SU-DHL-6 (cell line): Measurements from ENCODE around the gene CCDC61.

ENCODE experiments used
- CTCF ChIP-seq: fragments of 200-600 bp; sonication (generic); IDR thresholded peaks from one replicate; pipeline ENCODE4 v1.5.1; 2017; ENCODE audit warnings: antibody characterized with exemption, mild to moderate bottlenecking, low read length, moderate library complexity; ENCODE audit not compliant: insufficient read depth, poor library complexity, severe bottlenecking
- EZH2phosphoT487 ChIP-seq: fragments of 200-600 bp; sonication (generic), shearing (Covaris generic); conservative IDR thresholded peaks from 2 replicates; pipeline ENCODE4 v1.6.1; 2018; ENCODE audit warnings: mild to moderate bottlenecking, antibody characterized with exemption, low read length, moderate library complexity, mixed read lengths

GRCh38 chr19:46058778-46059177 is 63.5 kb downstream of the CCDC61 start:
- TF ChIP-seq CTCF, result no peak
- no peak for TF ChIP-seq EZH2phosphoT487
